A204.1 (cell line): ENCODE measurements around the gene SORCS2.

Experiments used
- FAIRE-seq: peaks from 2 replicates; lab custom pipeline; 2012; peaks lifted over from hg19 to GRCh38; lab: Jason Lieb, UNC

The SORCS2 gene

DNA sequence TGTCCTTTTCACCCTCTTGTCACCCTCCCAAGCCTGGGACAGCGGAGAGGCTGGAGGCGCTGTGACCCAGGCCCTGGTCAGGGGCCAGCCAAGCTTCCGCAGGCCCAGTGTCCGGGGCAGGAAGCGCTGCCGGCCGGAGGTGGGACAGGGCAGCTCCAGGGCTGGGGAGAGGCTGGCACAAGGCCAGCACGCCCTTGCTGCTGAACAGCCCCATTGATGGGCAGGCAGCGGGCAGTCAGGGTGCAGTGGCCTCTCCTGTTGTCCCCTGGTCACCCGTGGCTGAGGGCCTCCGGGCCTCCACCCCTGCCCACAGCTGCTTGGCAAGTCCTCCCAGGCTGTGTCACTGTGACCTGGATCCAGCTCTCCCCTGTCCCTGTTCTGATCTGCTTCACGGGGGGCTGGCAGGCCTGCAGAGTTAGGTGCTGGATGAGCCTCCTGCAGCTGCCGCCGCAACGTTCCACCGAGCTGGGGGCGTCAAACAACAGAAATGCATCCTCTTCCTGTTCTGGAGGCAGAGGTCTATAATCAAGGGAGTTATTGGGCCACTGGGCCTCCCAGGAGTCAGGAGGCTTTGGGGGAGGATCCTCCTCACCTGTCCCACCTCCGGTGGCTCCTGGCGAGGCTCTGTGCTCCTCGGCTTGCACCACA lies 134.5 kb downstream of the SORCS2 start:
- no peak for FAIRE-seq

DNA sequence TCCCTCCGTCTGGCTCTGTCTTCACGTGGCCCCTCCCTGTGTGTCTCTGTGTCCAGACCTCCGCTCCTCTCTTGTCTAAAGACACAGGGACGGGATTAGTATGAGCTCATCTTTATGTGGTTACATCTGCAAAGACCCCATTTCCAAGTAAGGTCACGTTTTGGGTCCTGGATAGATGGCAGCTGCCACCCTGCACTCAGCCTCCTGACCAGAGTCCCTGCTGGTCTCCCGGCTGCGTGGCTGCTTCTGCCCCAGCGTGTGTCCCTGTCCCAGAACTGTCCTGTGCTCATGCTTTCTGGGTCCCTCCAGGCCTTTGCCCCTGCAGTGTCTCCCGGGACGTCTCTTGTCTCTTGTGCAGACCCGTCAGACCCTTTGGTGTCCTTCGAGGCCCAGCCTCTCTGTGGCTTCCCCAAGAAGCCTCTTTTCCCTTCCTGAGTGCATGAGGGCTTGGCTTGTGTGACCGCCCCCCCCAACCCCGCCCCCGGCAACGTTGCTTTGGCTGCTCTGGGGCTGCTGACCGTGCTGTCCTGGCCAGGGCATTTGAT lies 135.1 kb downstream of the SORCS2 start:
- FAIRE-seq = no peak

DNA sequence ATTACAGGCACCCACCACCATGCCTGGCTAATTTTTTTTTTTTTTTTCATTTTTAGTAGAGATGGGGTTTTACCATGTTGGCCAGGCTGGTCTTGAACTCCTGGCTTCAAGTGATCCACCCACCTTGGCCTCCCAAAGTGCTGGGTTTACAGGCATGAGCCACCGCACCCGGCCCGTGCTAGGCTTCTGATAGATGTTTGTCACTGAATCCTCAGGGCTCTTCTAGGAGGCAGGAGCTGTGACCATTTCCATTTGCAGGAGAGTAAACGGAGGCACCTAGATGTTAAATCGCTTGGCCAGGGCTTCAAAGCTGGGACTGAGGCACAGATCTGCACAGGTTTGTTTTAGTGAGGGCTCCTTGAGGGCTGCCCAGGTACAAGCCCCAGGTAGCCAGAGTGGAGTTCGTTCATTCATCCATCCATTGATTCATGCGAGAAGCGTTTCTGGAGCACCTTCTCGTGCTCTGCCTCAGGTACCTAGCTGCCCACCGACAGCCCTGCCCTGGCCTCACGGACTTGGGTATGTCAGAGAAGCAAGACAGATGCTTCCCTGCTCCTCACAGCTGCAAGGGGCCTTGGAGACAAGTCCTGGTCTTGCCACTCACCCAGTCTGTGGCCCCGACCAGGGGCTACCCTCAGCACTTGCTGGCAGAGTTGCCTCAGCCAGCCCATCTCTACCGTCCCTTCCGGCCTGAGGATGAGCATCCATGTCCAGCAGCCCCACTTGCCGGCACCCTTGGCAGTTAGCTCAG lies 136.0 kb downstream of the SORCS2 start:
- no peak for FAIRE-seq

DNA sequence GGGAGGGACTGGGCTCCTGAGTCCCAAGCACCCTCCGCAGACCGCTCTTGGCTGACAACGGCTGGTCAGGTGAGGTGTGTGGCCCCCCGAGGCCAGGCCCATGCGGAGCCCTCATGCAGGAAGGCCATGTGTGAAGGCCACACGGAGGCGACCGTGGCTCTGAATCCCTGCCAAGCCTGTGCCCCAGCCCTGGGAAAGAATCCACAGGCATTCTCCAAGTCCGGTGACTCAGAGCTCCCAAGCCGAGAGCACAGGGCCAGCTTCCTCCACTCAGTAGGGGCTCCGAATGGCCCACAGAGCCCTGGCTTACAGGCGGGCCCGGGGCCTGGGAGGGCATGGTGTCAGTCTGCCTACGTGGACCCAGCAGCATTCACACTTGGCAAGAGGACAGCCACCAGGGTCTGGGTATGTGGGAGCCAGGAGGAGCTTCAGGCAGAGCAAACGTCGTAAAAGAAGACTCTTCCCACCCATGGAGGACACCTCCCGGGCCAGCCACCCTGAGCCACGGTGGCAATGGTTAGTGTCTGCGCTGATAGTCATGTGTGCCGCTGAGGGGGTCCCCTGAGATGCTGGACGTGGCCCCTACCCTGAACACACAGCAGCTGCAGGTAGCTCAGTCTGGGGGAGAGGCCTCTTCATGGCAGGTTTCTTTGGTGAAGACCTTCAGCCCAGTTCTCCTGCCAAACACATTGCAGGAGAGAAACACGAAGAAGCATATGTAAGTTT lies 136.7 kb downstream of the SORCS2 start:
- FAIRE-seq = no peak

DNA sequence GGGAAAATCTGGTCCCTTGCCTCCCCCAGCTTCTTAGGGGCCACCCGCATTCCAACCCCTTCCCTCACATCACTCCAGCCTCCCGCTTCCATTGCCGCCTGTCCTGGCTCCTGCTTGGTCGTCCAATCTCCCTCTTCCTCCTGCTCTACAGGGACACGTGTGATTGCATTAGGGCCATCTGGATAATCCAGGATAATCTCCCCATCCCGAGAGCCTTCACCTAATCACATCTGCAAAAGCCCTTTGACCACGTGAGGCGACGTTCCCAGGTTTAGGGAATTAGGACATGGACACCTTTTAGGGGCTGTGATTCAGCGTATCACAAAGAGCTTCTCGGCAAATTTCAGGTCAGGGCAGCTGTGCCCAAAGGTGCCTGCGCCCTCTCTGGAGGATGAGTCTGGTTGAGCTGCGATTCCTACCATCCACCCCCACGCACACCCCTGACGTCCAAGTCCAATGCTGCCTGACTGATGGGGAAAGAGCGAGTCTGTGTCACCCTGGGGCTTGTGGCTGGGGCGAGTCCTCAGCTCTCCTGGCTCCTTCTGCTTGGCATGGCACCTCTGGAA lies 137.8 kb downstream of the SORCS2 start:
- no peak for FAIRE-seq

DNA sequence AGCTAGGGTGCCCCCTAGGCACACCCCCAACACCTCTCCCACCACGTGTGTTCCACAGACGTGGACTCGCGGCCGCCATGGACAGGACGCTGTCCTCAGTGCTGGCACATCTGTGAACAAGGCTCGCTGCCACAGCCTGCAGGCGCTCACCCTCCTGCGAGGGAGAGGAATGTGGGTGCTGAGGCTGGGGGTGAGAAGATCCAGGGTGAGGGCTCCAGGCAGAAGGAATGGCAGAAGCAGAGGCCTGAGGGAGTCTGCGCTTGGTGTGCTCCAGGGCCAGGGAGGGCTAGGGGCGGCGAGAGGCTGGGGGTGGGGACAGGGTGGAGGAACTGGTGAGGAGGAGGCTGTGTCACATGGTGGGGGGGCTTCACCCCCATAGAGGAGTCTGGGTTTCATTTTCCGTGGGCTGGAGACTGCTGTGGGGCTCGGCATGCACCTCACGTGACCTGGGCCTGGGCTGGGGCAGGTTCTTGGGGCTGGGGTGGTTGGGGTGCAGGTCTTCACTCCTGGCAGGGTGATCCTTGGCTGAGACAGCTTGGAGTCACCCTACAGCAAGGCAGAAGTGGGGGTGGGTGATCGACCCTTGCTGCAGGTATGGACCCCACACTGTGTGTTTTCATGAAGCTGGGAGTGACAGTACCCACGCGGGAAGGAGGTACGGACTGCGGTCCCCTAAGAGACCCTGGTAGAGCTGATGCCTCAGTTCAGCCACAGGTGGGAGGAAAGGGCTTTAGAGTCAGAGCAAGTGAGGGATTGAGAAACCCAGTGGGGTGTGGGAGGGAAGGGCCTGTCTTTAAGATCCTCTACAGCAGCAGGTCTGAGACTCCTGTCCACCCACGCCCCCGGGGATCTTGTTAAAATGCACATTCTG lies 138.7 kb downstream of the SORCS2 start:
- FAIRE-seq = no peak

DNA sequence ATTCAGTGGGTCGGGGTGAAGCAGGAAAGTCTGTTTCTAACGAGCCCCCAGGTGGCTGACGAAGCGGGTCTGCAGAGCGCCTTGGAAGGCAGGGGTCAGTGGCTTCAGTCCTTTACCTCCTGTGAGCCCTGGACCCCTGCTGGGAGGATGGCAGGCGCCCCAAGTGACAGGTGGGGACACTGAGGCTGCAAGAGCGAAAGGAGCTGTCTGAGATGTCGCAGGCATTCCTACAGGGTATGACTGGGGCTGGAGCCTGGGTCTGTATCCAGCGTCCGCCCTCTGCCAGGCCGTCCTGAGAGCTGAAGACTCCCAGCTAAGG lies 139.3 kb downstream of the SORCS2 start:
- FAIRE-seq = no peak

DNA sequence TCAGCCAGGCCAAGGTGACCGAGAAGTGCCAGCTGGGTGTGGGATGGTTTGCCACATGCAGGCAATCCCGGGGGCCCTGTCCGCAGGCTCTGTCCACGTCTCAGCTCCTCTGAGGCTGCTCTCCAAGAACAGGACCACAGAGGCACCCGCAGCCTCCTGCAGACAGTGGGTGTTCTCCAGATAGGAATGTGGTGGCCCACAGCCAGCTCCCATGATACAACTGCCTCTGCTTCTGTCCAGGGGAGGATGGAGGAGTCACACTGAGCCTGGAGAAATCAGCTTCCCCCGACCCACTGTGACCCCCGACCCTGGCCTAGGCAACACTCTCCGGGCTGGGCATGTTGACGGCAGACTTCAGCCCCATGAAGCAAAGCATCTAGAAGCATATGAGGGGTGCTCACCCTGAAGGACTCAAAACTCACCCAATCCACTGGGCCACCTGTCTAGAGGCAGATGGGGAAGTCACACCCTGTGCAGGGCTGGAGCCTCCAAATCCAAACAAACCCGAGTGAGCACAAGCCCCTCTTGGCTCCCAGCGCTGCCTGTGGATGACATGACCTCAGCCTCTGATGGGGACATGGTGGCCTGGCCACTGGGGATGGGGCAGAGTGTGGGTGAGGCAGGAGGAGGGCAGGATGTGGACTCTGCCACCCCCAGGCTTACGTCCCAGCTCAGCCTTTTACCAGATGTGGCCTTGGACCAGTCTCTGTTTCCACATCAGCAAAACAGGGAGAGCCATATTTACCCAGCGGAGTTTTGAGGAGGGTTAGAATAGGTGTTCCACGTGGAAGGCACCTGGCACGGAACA lies 140.1 kb downstream of the SORCS2 start:
- no peak for FAIRE-seq

DNA sequence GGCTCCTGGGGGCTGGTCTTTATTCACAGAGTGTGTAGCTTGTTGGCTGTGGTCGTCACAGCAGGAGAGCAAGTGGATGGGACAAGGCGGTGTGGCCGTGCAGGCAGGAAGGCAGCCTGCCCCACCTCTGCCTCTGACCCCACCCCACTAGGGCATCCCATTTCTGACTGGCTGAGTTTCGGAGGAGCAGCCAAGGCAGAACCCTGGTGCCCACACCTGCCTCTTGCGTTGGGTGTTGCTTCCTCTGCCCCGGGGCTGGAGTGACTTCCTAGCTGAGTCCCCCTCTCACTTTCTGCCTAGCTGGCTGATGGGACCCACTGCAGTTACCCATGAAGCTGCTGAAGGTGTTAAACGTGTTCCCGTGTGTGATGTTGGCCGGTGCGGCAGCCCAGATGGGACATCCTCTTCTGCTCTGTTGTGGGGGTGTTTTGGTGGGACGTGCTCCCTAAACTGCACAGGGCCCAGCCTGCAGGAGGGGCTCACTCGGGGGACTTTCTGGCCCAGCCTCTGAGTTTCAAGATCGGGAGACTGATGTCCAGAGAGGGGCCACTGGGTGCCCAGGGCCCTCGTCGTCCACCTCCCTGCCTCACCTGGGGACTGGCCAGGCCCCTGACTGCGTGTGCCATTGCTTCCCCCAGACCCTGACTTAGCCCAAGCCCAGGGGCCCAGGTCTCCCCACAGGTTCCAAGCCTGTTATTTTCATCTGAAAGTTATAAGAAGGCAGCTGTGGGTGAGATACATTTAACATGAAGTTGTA lies 140.9 kb downstream of the SORCS2 start:
- FAIRE-seq = no peak

DNA sequence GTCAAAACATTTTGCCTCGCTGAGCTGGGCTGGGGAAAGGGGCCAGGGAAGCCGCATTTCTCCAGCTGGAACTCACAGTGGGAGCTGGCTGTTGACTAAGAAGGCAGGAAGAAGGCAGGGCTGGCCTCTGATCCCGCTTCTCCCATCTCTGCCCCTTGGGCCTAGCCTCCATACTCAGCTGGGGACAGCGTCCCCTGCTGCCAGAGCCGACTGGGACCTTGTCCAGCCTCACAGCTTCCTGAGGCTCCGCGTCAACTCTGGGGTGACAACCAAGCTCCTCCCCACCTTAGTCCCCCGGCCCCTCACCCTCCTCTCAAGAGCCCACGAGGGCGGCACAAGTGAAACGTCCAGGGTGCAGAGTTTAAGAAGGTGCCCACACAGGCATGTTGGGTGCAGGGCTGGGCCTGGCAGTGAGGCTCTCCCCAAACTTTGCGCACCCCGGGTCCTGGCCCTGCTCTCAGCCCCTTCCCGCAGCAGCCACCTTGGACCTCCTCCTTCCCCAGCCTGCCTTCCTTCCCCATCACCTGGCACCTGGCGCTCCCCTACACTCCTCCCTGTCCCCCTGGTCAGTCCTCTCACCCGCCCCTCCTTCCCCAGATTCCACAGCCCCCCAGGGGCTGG lies 141.6 kb downstream of the SORCS2 start:
- FAIRE-seq = no peak

DNA sequence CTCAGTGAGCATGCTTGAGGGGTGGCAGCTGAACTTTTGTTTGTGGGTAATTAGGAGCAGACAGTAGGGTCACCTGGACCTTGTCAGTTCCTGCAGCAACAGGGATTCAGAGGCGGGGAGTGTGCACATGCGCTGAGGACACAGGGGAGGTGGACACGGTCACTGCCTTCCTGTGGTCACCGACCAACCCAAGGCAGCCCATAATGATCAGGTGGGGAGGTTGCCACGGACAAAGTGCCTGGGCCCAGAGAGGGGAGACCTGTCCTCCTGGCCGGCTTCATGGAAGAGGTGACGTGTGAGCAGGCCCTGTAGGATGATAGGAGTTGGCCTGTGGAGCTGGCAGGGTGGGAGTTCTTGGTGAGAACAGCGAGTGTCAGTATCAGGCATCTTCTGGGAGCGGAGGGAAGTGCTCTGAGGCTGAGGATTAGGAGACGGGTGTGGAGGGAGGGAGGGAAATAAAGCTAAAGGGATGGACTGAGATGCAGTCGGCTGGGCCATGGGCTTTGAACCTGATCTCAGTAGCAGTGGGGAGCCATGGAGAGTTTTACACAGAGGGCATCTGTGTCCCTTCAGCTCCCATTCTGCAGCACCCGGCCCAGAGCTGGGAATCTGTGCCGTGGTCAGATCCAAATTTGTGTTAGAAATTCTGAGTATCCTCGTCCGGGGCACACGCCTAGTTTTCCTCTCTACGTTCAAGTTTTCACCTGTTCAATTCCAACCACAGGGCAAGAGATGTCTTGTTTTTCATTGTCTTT lies 142.4 kb downstream of the SORCS2 start:
- no peak for FAIRE-seq

DNA sequence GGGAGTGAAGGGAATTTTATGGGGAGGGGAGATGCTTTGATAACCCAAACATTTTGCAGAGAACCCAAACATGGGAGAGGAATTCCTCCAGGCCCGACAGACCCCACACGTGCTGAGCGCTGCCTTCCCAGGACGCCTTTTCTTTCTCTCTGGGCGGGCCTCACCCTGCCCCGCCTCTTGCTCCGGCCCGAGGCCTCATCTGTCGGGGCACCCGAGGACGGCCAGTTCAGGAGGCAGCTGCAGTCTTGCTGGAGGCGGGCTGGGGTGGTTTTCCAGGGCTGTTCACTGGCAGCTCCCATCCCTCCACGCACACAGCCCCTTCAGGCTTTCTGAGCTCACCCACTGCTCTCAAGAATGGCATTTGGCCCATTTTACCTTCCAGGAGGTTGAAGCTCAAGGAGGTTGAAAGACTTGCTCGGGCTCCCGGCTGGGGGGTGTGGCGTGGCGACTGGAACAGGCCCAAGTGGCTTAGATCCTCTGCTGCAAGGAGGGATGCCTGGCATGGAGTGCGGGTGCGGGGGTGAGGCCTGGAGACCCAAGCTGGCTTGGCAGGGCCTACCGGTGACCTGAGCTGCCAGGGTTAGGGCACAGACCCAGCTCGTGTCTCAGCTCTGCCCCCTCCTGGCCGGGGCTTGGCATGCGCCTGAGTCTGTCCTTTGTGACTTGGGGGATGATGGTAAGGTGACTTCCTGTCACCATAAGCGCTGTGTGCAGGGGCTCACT lies 143.2 kb downstream of the SORCS2 start:
- FAIRE-seq = no peak

DNA sequence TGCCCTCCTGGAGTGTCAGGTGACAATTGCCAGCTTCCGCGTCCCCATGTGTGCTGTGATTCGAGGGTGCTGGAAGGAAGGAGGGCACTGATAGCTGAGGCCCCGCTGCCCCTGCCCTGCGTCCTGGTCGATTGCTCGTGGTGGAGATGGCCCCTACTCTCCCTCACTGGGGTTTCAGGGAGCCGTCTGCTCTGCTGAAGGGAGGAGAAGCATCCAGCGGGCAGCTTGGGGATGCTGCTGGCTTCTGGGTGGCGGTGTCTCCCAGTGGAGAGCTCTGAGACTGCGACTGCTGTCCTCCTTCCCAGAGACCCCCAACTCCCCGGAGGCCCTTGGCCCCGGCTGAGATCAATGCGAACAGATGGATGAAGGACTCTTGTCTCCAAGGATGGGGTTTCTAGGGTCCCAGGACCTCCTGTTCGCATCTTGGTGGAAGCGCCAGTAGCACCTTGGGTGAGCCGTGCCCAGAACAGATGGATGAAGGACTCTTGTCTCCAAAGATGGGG lies 143.8 kb downstream of the SORCS2 start:
- FAIRE-seq = no peak

DNA sequence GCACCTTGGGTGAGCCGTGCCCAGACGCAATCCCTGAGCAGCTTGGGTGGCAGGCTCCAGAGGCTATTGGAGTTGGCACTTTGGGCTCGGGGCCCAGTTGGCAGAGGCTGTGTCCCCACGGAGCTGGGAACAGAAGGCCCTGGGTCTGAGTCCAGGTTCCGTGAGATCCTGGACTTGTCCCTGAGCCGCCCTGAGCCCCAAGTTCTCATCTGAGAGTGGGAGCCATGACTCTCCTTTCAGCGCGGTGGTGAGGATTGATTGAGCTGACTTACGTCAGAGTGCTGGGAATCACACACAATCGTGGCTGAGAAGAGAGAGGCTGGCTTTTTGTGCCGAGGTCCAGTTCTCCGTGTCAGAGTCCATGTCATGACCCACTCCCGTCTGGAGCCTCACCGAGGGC lies 144.4 kb downstream of the SORCS2 start:
- no peak for FAIRE-seq

DNA sequence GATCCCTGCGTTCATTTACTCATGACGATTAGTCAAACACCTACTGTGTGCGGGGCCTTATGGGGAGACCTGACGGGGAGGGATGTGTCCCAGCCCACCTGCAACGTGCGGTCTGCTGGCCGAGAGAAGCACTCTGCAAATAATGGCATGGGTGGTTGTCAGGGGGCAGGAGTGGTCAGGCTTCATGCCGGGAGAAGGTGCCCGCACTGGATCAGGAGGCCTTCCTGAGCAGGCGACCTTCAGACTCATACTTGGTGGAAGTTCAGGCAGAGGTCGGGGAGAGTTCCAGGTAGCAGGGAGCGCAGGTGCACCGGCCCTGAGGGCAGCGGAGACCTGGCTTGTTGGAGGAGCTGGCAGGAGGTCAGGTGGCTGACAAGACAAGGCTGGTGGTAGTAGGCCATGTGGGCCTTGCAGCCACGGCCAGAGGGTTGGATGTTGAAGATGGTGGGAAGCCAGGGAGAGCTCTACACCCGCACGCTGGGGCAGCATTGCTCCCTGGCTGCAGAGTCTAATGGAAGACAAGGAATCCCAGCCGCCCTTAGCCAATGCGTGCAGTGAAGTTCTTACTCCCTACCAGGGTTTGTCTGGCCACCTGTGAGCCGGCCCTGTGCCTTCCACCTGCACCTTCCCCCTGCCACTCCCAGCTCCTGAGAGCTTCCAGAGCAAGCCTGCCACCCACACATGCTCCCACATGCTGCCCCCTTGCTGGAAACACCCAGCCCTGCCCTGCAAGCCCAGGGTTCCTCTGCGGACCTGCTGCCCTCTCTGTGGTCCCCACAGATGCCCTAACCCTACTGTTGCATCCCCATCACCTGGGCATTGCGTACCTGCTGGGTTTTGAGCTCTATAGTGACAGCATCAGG lies 145.1 kb downstream of the SORCS2 start:
- FAIRE-seq = no peak

DNA sequence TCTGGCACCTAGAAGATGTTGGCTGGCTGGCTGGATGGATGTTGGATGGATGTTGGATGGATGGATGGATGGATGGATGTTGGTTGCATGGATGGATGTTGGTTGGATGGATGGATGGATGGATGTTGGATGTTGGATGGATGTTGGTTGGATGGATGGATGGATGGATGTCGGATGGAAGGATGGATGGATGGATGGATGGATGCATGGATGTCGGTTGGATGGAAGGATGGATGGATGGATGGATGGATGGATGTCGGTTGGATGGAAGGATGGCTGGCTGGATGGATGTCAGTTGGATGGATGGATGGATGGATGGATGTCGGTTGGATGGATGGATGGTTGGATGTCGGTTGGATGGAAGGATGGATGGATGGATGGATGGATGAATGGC lies 145.7 kb downstream of the SORCS2 start:
- no peak for FAIRE-seq
